HG02642 (cell line): ENCODE data around the gene ZBTB20.

ENCODE experiments used
- ATAC-seq: cut with Tn5 transposase; IDR thresholded peaks from one replicate; pipeline ENCODE4 v1.9.1; 2021; ENCODE audit warnings: mild to moderate bottlenecking; ENCODE audit not compliant: unreplicated experiment, poor library complexity

Gene ZBTB20

DNA sequence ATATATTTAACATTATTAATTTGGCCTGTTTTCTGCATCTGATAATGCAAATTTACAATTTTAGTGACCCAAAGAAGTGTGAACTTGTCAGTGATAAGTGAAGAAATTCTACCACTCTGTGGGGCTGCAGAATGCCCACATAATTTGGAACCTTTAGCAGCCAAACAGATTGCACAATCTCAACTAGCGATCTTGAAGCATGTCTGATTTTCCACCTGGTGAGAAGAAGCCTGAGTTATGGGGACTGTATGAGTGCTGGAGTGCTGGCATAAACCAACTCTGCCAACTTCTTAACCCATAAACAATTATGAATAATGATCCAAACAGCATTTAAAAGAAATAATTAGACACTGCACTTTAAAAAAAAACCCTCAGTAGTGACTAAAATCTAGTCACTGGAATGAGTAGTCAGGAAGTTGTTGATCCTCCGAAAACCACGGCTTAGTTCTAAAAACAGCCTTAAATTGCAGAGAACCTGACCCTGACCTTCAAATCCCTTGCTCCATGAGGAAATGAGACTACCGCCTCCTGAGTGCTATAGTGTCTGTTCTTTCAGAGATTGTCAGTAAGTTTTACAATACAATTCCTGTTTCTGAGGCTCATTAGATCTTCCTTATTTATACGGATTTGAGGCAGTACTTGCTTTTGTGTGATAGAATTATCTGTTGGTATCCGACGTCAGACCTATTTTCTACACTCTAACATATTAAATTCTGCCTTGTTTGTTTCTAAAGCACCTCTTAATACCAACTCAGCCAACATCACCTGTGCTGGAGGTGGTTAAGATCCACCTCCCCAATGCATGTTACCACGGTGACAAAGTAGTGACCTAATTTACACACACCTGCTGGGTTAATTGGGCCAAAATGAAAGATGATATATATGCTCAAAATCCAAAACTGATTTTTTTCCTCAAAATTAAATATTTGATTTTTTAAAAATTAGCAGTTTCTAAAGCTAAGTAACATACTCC is 267.7 kb downstream of the ZBTB20 start:
- peak; percentile 84 for ATAC-seq

DNA sequence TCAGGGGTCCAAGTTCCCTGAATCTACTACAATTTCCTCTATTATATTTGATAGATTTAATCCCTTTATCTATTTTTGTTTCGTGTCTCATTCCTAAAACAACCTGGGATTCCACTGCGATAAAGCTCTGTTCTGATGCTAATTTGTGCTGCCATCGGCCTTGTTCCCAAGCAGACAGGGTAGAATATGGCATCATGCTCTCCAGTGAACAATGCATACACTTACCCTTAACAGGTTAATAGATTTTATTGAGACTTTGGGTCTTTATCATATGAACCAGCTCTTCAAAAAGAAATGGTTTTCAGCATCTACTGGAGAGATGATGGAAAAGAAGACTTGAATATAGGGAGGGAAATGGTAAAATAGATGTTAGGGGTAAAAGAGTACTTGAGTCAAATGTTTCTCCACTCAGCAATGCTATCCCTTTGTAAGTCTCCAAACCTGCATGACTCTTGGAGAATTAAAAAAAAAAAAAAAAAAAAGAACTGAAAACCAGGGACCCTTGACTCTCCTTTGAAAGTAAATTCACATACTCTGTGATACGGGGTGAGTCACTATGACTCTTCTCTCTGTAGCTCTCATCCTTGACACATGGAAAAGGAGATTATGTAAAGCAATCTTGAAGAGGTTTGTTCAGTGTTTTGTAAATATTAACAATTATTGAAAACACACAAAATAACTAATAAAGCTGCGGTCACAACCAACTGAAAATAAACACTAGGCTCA is 268.8 kb downstream of the ZBTB20 start:
- no peak for ATAC-seq

DNA sequence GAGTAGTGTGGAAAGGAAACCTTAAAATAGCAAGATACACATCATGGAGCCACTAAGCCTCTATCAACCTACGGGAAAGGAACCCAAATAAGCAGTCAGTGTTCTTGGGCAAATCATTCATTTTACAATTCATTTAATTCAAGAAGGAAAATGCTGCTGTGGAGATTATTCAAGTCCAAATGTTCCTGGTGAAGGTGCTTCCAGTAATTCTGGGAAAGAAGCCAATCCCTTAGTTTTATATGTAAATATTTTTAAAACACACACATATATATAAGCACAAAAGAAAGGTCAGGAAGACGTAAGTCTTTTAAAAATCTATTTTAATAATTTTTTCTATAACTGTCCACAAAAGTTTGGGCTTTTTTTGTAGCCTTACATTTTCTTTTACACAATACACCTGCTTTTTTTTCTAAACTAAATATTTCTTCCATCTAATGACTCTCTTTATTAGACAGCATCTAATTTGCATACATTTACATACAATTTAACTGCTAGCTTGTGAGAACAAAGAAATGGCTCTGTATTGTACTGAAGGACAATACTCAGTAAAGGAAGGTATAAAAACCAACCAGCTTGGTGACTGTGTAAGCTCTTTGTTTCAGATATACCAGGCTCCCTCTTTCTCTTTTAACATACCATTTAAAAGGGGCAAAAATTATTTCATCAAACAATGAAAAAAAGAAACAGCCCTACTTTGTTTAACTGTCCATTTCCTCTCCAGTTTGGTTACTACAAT is 269.5 kb downstream of the ZBTB20 start:
- no peak for ATAC-seq

DNA sequence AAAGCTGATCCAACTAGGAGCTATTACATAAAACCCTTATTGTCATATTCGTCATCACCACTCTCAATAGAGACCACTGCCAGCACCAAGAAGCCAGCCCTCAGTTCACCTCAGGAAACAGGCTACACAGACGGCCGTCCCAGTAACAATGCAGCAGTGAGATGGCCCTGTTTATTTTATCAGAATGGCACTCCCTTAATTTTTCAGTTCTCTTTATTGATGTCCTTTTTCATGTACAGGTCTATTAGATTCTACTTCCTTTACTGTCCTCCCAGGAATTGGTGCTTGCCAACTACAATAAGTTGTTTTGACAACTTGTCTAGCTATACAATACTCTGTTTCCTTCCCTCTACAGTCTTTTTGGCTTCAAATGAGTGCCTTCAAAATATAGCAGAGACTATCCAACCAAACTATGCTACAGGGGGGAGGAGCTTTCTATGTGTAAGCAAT is 272.5 kb downstream of the ZBTB20 start:
- no peak for ATAC-seq

DNA sequence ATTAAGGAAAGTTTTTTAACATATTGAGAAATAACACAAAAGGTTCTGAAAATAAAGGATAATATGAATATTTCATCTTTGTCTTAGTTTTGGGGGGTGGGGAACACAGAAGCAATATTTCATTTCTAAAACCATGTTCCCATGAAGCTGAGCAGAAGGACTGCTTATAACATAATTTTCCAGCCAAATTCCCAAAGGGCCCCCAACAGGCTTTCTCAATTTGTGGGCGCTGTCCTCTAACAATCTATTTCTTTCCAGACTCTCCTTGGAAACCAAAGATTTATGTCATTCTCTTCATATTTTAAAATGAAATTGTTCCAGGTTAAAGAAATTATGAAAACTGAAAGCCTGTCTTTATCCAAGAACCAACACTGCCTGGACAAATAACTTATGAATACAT is 273.5 kb downstream of the ZBTB20 start:
- ATAC-seq = no peak

DNA sequence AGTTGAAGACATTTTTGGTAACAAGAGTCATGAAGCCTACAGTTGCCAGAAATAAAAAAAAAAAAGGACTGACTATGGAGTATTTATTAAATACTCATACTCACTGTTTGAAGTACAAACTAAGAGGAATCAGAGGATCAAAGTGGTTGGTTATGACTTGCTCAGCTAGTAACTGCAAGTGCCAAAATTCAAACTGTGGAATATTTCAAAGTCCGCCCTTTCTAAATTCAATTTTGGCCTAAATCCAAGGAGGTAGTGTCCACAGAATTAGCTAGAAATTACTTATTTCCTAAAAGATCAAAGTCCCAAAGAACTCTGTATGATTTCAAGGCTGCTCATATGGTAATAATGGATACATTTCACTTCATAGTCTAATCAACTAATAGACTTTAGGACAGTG is 274.5 kb downstream of the ZBTB20 start:
- no peak for ATAC-seq

DNA sequence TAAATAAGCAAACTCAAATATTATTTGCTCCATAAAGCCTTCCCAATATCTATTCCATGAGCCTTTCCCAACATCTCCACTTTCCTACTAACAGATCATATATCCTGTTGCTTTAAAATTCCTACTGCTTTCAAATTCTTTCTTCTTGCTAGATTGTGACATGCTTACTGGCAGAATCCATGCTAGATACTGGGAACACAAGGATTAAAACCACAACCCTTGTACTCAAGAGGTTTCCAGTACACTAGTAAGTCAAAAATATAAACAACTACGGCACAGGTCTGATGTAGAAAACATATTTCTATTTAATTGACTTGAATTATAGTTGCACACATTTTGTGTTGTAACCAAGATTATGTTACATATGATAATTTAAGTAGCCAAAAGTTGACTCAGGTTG is 275.0 kb downstream of the ZBTB20 start:
- no peak for ATAC-seq

DNA sequence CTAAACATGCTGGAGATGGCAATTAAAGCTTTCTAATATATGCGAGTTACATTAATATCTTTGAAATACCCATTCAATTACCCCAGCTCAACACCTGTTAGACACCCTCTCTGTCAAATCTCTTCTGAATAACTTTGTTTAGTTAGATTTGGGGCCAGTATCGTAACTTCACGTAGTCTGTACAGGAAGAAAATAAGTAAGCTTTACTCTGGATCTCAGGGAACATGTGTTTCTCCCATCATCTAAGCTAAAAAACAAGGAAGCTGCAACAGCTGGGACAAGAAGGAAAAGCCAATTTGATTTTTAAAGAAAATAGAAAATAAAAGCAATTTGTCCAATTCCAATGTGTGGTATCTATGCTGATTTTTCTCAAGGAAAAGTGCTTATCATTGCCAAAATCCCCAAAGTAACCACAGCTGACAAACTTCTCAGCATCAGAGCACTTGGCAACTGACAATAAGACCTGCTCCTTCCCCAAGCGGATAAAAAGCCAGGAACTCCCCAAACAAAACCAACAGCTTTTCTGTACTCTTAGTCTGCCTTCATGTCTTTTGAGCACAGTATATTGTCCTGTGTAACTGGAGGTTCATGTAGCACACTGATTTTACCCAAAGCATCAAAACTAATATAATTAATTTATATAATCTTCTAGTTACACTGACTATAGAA is 279.1 kb downstream of the ZBTB20 start:
- no peak for ATAC-seq

DNA sequence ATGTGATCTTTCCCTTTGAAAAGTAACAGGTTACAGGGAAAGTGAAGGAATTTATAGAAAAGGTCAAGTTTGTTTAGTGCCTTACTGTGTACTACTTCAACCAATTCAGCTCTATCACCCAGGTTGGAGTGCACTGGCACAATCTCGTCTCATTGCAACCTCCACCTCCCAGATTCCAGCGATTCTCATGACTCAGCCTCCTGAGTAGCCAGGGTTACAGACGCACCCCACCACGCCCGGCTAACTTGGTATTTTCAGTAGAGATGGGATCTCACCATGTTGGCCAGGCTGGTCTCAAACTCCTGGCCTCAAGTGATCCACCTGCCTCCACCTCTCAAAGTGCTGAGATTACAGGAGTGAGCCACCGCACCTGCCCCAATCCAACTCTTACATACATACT is 279.7 kb downstream of the ZBTB20 start:
- no peak for ATAC-seq

DNA sequence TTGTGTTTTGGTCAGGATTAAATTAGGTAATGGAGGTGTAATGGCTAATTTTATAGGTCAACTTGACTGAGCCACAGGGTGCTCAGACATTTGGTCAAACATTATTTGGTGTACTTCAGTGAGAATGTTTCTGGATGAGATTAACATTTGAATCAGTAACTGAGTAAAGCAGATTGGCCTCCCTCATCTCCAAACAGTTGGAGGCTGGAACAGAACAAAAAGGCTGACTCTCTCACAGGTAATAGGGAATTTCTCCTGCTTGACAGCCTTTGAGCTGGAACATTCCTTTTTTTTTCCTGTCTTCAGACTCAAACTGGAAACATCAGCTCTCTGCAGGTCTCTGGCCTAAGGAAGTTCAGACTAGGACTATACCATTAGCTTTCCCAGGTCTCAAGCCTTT is 280.7 kb downstream of the ZBTB20 start:
- ATAC-seq = no peak

DNA sequence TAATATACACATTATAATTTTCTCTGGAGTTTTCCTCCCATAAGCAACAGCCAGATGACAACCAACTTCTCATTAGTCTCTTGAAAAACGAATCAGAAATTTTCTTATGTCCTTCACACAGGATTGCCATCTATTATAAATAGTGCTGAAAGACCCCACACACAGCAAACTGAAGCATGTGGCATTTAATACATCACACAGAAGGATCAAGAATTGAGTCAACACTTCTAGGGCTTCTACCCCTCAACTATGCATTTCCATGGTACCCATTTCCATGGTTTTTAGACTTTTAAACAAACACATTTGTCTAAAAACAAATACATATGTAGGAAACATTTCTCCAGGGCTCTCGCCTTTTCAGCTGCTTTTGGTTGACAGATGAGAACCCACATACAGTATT is 282.1 kb downstream of the ZBTB20 start:
- no peak for ATAC-seq

DNA sequence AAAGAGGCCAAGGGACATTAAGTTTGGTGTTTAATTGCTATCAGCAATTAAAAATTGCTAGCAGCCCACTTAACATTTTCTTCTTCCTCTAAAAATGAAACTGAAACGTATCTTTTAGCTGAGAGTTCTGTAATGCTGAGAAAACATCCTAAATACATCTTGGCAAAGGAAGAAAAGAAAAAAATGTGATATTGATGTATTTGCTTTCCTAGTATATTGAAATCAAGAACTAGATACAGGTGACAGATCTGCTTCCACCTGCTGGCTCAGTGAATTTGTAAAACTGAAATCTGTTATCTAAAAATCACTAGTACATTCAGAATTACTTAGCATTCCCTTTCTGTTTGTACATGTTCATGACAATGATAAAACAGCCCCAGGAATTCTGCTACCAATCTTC is 283.2 kb downstream of the ZBTB20 start:
- ATAC-seq = no peak

DNA sequence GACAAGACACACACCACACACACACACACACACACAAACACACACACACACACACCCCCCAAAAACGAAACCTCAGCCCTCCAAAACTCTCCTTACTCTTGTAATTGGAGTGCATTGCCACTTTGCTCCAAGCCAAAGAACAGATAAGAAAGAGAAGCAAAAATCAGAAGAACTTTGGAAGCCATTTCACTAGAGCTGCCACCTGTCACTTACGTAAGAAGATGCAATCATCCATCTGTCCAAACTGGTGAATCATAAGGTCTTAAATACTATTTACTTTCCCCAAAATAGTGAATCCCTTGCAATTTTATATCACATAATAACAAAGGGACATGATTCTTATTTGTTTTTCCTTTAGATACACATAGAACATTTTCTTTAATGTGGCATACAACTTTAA is 285.4 kb downstream of the ZBTB20 start:
- no peak for ATAC-seq

DNA sequence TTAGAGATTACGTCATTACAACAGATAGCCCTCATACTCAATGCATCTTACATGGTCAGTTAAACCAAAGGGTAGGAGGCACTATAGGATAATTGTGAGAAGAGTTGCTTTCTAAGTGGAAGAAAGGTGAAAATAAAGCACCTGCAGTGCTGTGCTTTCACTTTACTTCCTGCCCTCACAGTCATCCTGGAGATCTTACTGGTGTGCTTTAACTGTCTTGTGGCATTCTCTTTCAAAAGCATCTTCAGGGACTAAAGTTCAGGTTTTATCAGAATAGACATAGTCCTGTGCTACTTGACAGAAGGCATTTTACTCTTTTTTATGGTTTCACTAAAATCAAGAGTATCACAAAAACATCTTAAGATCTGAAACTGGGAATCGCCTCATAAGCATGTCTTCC is 286.6 kb downstream of the ZBTB20 start:
- no peak for ATAC-seq

DNA sequence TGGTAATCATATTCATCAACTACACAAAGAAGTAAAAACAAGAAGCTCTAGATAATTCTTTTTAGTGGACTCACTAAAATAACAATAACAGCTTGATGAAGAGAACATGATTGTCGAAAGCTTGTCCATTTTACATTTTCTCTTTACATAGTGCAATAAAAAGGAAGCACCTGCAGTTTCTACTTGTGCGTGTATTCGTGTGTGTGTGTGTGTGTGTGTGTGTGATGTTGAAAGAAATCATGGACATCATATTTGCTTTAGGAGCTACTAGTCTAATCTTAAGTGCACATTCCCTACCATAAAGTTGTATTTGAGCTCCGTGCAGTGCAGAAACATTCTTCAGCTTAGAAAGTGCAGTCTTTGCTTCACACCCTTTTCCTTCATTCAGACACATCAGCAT is 288.8 kb downstream of the ZBTB20 start:
- ATAC-seq = no peak

DNA sequence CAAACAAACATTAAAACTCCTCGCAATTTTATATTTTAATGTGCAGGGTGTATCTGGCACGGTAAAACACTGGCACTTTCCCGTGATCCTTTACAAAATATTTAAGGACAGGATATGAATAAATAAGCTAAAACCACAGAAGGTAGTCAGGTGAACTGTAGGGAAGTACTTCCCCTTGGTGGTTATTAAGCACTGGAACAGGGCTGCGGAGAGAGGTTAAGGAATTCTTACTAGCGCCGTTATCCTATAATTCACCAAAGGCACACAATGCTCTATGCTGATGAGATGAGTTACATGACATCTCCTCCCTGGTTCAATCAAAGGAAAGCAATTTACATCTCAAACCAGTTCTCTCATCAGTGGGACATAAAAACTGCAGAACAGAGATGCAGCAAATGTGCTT is 289.8 kb downstream of the ZBTB20 start:
- no peak for ATAC-seq

DNA sequence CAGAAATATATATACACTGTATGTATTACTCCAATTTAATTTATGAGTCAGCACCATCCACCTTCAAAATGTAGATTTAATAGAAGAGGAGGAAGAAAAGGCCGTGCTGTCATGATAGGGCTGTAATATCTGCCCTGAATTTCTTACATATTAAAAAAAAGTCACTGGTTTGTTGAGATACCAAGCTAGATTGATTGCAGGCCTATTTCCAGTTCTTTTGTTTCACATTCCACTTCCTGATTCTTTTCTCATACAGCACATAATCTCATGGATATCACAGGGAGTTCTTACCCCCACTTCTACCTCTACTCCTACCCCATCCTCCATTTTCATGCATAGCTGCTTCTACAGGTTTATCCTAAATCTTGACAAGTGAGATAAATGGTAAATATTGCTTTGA is 290.3 kb downstream of the ZBTB20 start:
- ATAC-seq = no peak

DNA sequence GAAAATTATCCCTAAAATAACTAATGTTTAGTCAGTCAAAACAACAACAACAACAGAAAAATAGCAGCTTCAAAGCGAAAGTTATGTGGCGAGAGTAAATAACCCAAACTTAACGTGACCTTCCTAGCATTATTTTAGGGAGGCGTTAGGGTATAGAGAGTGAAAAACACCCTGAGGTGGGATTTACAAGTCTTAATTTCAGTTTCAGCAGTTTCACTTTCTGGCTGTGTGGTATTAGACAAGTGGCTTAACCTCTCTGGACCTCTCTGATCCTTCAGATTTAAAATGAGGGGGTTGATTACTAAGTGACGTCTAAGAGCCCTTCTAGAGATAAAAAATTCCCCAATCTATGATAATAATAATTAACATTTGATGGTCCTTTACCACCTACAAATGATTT is 291.2 kb downstream of the ZBTB20 start:
- peak; percentile 72 for ATAC-seq

DNA sequence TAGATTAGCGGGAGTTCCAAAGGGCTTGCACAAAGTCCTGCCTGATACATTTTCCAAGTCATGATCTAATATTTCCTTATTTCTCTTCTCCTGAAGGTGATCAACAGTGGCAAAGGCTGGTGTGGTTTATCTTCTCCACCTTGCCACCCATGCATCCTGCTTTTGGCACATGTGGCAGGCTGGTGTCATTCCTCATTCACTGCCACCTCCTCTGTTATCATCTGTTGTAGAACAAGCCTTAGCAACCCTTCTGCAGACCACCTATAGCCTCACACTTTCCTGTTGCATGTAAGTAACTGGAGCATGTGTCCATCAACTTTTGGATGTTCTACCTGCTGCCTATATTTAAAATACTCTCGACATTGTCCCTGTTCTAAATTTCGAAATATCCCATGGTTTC is 294.1 kb downstream of the ZBTB20 start:
- no peak for ATAC-seq

DNA sequence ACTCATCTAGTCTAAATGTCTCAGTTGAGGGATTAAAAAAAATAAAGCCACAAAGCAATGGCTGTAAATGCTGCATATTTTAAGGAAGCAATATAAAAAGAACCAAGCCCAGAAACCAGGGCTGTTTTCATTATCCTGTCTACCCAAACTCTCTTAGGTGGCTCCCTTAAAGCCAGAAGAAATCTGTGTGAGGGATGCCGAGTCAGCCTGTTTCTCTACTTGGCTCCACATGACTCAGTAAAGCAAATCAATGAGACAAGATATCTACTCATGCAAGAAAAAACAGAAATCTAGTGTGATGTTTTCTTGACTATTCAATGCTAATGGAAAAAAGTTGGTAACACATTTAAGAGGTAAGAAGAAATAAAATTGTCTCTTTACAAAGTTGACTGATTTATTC is 296.2 kb downstream of the ZBTB20 start:
- no peak for ATAC-seq
